ENCODE data around the gene MXI1.

DNA sequence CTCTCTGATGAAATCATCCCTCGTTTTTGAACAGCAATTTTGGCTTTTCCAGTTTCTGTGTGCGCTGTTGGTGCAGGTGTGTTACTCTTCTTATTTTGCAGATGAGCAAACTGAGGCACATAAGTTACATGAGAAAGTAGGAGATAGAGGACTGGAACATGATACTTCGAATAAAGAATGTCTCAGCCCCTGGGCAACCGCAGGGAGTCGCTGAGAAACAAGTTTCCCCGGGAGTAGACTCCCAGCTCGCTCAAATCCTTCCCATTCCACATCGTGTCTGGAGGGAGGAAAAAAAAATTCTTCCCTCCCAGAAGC, 18.0 kb downstream of the MXI1 start:
- TF ChIP-seq, protein P1, sequence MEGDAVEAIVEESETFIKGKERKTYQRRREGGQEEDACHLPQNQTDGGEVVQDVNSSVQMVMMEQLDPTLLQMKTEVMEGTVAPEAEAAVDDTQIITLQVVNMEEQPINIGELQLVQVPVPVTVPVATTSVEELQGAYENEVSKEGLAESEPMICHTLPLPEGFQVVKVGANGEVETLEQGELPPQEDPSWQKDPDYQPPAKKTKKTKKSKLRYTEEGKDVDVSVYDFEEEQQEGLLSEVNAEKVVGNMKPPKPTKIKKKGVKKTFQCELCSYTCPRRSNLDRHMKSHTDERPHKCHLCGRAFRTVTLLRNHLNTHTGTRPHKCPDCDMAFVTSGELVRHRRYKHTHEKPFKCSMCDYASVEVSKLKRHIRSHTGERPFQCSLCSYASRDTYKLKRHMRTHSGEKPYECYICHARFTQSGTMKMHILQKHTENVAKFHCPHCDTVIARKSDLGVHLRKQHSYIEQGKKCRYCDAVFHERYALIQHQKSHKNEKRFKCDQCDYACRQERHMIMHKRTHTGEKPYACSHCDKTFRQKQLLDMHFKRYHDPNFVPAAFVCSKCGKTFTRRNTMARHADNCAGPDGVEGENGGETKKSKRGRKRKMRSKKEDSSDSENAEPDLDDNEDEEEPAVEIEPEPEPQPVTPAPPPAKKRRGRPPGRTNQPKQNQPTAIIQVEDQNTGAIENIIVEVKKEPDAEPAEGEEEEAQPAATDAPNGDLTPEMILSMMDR (IDR thresholded peaks at IDR 0.05): no peak
- TF ChIP-seq EZH2phosphoT487 (IDR thresholded peaks at IDR 0.05): no peak
- no peak for TF ChIP-seq EZH2 (IDR thresholded peaks at IDR 0.05)
